HFFc6 (cell line): ENCODE data around the gene DPP4. TPM values are rescaled to one million over a fixed set of nuclear protein-coding genes. Genes with fewer than 3 reads are reported as not detected.
"Not testable (repeated sequence)": the region's sequence is repeated elsewhere in the genome, so short reads cannot be mapped to it uniquely, and the experiment has no call there.

Experiments
- DNase-seq: peaks from one replicate; pipeline ENCODE4 v3.0.0-alpha.2; 2018
- H3K27ac Mint-ChIP-seq: 2 replicates; pipeline ENCODE4 v1.8.0; 2020; ENCODE audit warnings: mild to moderate bottlenecking, mixed read lengths
- H3K27me3 Mint-ChIP-seq: 2 replicates; pipeline ENCODE4 v1.8.0; 2021; ENCODE audit warnings: mild to moderate bottlenecking, moderate library complexity, mixed read lengths; ENCODE audit not compliant: insufficient read depth
- H3K36me3 Mint-ChIP-seq: 2 replicates; pipeline ENCODE4 v1.8.0; 2021; ENCODE audit warnings: low read depth, mixed read lengths
- H3K4me1 Mint-ChIP-seq: 2 replicates; pipeline ENCODE4 v1.8.0; 2020; ENCODE audit warnings: low read depth, mixed read lengths
- H3K4me3 Mint-ChIP-seq: 2 replicates; pipeline ENCODE4 v1.8.0; 2020; ENCODE audit warnings: mild to moderate bottlenecking, moderate library complexity, mixed read lengths
- H3K9me3 Mint-ChIP-seq: 2 replicates; pipeline ENCODE4 v1.8.0; 2020; ENCODE audit warnings: mild to moderate bottlenecking, mixed read lengths
- CTCF ChIP-seq: fragments of 200-600 bp; sonication (generic); IDR thresholded peaks from 2 replicates; pipeline ENCODE4 v1.5.0; 2021; ENCODE audit warnings: antibody characterized with exemption, mild to moderate bottlenecking
- total RNA-seq, 6 experiments: library from RNA; stranded (reverse); fragmentation: NEBNext Ultra II Directional; extraction: Animal tissue kit (Norgen Biotek cat#: 25700); gene quantifications; 2 replicates in 1 of 6; 3 replicates in 5 of 6; pipeline ENCODE4 v1.2.3, GENCODE V29; 2021

Gene DPP4
- total RNA-seq, 6 experiments from 2014 or later, result 30.7 to 44.1 (median 36.4) TPM

- Mint-ChIP-seq H3K36me3 (peaks cover 30% of the 10 kb centered on the region), H3K4me1 (peaks cover 24% of the 10 kb centered on the region), H3K4me3 (no peak overlapping the region), H3K27ac (no peak overlapping the region), H3K9me3 (peaks cover 23% of the 10 kb centered on the region), H3K27me3 (no peaks in the 10 kb centered on the region)
- no peak for DNase-seq
- TF ChIP-seq CTCF, result no peak
Measured at GRCh38 chr2:162057426-162057825, 16.6 kb downstream of the DPP4 start.

GRCh38 chr2:162056796-162057399 is 17.1 kb downstream of the DPP4 start:
- H3K4me3 Mint-ChIP-seq, result no peak overlapping the region
- no peaks in the 10 kb centered on the region for H3K27me3 Mint-ChIP-seq
- peaks cover 30% of the 10 kb centered on the region for H3K36me3 Mint-ChIP-seq
- TF ChIP-seq CTCF, result no peak
- no peak overlapping the region for H3K27ac Mint-ChIP-seq
- no peak for DNase-seq
- H3K9me3 Mint-ChIP-seq, result peaks cover 23% of the 10 kb centered on the region
- peaks cover 23% of the 10 kb centered on the region for H3K4me1 Mint-ChIP-seq

- peaks cover 15% of the 10 kb centered on the region for H3K4me1 Mint-ChIP-seq
- no peak for DNase-seq
- no peak overlapping the region for H3K4me3 Mint-ChIP-seq
- no peaks in the 10 kb centered on the region for H3K27me3 Mint-ChIP-seq
- TF ChIP-seq CTCF, result no peak
- H3K36me3 Mint-ChIP-seq, result peaks cover 25% of the 10 kb centered on the region
- H3K27ac Mint-ChIP-seq, result no peak overlapping the region
- peaks cover 23% of the 10 kb centered on the region for H3K9me3 Mint-ChIP-seq
Measured at GRCh38 chr2:162053808-162054155, 20.2 kb downstream of the DPP4 start.

- no peak overlapping the region for H3K4me3 Mint-ChIP-seq
- no peak for DNase-seq
Measured at GRCh38 chr2:162053066-162053807, 20.8 kb downstream of the DPP4 start.

GRCh38 chr2:162050513-162050961 is 23.5 kb downstream of the DPP4 start:
- H3K27me3 Mint-ChIP-seq, result no peaks in the 10 kb centered on the region; the same call in 1 of the 2 replicates
- no peaks in the 10 kb centered on the region for H3K36me3 Mint-ChIP-seq
- no peak for TF ChIP-seq CTCF
- no peaks in the 10 kb centered on the region for H3K9me3 Mint-ChIP-seq
- no peak for DNase-seq
- H3K27ac Mint-ChIP-seq, result no peak overlapping the region
- H3K4me1 Mint-ChIP-seq, result no peaks in the 10 kb centered on the region; the same call in 1 of the 2 replicates
- no peak overlapping the region for H3K4me3 Mint-ChIP-seq

More at GRCh38 chr2:162053066-162053807, 20.8 kb downstream of the DPP4 start:
- Mint-ChIP-seq H3K27me3 (no peaks in the 10 kb centered on the region), H3K27ac (no peak overlapping the region), H3K9me3 (peaks cover 21% of the 10 kb centered on the region), H3K4me1 (peaks cover 13% of the 10 kb centered on the region), H3K36me3 (peaks cover 21% of the 10 kb centered on the region)
- TF ChIP-seq CTCF, result no peak

GRCh38 chr2:162049089-162049488 is 24.9 kb downstream of the DPP4 start:
- not testable (repeated sequence) for DNase-seq, H3K4me1 Mint-ChIP-seq, H3K4me3 Mint-ChIP-seq, H3K9me3 Mint-ChIP-seq, H3K27me3 Mint-ChIP-seq, H3K27ac Mint-ChIP-seq, H3K36me3 Mint-ChIP-seq
